ENCODE measurements around the gene SLC24A3. TPM values are rescaled to one million over a fixed set of nuclear protein-coding genes. Genes with fewer than 3 reads are reported as not detected.

The SLC24A3 gene
- total and polyA plus RNA-seq, 12 donors: 0.21 to 2.6 (median 0.84) TPM

DNA sequence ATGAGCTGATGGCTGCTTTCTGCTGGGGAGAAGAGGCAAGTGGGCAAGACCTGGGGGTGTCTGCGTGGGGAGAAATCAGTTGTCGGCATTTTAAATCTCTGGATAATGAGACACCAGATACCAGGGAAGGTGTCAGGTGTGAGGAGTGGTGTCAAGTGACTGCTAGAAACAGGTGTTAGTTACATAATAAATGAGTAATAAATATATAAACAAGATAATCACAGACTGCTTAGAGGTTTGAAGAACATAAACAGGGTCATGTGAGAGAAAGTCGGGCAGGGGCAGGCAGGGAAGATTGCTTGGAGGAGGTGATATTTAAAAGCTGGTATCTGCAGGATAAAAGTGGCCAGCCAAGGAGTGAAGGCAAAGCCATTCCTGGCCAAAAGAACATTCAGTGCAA lies 458.4 kb downstream of the SLC24A3 start:
- whole genome bisulfite sequencing, 2 donors: 70 to 73% methylated on average over 3 of the region's 3 CpGs
- DNase-seq: no peak
- H3K9me3 ChIP-seq: no peaks in the 10 kb centered on the region
- H3K4me1 ChIP-seq: no peaks in the 10 kb centered on the region
- H3K27ac ChIP-seq: no peak overlapping the region
- H3K27me3 ChIP-seq: peaks cover 0 to 12% (median 3%) of the 10 kb centered on the region in 7 donors
- TF ChIP-seq, protein P1, sequence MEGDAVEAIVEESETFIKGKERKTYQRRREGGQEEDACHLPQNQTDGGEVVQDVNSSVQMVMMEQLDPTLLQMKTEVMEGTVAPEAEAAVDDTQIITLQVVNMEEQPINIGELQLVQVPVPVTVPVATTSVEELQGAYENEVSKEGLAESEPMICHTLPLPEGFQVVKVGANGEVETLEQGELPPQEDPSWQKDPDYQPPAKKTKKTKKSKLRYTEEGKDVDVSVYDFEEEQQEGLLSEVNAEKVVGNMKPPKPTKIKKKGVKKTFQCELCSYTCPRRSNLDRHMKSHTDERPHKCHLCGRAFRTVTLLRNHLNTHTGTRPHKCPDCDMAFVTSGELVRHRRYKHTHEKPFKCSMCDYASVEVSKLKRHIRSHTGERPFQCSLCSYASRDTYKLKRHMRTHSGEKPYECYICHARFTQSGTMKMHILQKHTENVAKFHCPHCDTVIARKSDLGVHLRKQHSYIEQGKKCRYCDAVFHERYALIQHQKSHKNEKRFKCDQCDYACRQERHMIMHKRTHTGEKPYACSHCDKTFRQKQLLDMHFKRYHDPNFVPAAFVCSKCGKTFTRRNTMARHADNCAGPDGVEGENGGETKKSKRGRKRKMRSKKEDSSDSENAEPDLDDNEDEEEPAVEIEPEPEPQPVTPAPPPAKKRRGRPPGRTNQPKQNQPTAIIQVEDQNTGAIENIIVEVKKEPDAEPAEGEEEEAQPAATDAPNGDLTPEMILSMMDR (IDR thresholded peaks at IDR 0.05): no peak
- intact Hi-C loops (cut with DNase I): no loop called here
- H3K36me3 ChIP-seq: no peaks in the 10 kb centered on the region
- ATAC-seq: no peak
- H3K4me3 ChIP-seq: no peak overlapping the region

DNA sequence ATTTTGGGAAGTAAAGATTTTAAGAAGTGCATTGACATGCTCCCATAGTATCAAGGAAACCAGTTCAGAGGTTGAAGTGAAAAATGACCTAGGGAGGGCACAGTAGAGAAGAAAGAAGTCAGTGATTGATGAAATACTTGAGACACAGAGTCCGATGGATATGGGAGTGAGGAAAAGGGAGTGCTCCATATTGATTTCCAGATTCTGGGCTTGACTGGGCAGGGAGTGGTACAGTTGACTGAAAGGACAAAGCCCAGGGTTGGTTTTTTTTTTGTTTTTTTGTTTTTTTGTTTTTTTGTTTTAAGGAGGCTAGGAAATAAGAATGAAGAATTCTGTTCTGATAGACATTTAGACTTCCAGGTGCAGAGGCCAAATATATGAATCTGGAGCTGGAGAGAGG lies 458.9 kb downstream of the SLC24A3 start:
- no peak for ATAC-seq
- intact Hi-C loops (cut with DNase I): no loop called here
- Histone ChIP-seq H3K9me3 (no peaks in the 10 kb centered on the region), H3K27me3 (peaks cover 0 to 10% (median 3%) of the 10 kb centered on the region in 7 donors), H3K4me3 (no peak overlapping the region), H3K36me3 (no peaks in the 10 kb centered on the region), H3K27ac (no peak overlapping the region), H3K4me1 (no peaks in the 10 kb centered on the region)
- WGBS, 2 donors: 68 to 84% methylated on average over 1 of the region's 1 CpG
- no peak for DNase-seq
- TF ChIP-seq, protein P1 (IDR thresholded peaks at IDR 0.05): no peak

DNA sequence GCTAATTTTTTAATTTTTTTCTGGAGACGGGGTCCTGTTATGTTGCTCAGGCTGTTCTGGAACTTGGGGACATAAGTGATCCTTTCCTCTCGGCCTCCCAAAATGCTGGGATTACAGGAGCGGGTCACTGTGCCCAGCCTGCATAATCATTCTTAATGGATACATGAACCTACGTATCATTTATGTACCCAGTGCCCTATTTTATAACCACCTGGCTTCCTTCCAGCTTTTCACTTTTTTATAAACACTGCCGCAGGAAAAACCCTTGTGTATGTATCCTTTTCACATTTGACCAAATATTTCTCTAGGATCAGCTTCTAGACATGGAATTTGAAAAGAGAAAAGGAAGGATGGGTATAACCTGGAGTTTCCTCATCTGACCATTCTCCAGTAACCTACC lies 460.1 kb downstream of the SLC24A3 start:
- peaks cover 0 to 7% (median 0%) of the 10 kb centered on the region in 7 donors for H3K27me3 ChIP-seq
- H3K4me1 ChIP-seq: no peaks in the 10 kb centered on the region
- ATAC-seq (no peak), DNase-seq (no peak)
- no peaks in the 10 kb centered on the region for H3K9me3 ChIP-seq
- 87 to 91% methylated on average over 5 of the region's 5 CpGs for WGBS, 2 donors
- TF ChIP-seq, protein P1 (IDR thresholded peaks at IDR 0.05): no peak
- no peak overlapping the region for H3K27ac ChIP-seq
- no peak overlapping the region for H3K4me3 ChIP-seq
- intact Hi-C loops (cut with DNase I): no loop called here
- H3K36me3 ChIP-seq: no peaks in the 10 kb centered on the region

DNA sequence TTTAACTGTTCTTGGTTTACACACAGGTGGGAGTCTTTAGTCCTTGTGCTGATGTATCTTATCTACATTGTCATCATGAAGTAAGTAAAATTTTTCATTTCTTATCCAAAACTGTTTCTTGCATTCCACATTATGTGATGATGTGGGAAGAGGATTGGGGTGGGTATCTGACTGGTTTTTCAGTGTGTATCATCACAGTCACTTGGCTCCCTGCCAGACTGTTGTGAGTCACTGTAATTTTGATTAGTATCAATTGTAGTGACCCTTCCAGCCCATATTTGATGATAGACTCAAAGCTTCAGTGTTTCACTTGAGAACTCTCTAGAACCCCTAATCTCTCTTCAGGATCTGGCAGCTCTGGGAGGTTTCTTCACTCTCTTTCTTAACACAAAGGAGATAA lies 461.1 kb downstream of the SLC24A3 start:
- intact Hi-C loops (cut with DNase I): no loop called here
- Histone ChIP-seq H3K27me3 (peaks cover 0 to 7% (median 0%) of the 10 kb centered on the region in 7 donors), H3K9me3 (no peaks in the 10 kb centered on the region), H3K4me3 (no peak overlapping the region), H3K27ac (no peak overlapping the region), H3K36me3 (no peaks in the 10 kb centered on the region), H3K4me1 (no peaks in the 10 kb centered on the region)
- ATAC-seq (no peak), DNase-seq (no peak)
- TF ChIP-seq, protein P1 (IDR thresholded peaks at IDR 0.05): no peak
